NCI-H2171 treated with DMSO at 0.1 percent for 48 hours (cell line): ENCODE data around the gene GLOD5.

Experiments used
- DNase-seq: peaks from one replicate; lab custom pipeline; 2025; lab: John Stamatoyannopoulos, UW

The GLOD5 gene

DNA sequence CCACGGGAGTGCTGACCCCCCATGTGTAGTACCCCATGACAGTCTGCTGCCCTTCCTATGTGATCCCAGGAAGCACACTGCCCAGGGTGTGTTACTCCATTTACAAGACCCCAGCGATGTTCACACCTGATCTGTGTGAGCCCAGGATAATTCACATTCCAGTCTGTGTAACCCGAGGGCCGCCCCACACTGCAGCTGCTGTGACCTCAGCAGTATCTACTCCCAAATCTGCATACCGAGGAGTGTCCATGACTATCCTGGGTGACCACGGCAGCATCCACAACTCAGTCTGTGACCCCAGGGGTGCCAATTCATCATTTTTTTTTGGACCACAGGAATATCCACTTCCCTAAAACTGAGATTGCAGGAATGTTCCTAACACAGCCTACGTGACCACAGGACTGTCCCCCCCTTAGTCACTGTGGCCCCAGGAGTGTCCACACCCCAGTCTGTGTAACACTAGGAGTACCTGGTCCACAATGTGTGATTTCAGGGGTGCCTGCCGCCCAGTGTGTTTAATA lies 7.8 kb upstream of the GLOD5 start:
- DNase-seq: no peak

DNA sequence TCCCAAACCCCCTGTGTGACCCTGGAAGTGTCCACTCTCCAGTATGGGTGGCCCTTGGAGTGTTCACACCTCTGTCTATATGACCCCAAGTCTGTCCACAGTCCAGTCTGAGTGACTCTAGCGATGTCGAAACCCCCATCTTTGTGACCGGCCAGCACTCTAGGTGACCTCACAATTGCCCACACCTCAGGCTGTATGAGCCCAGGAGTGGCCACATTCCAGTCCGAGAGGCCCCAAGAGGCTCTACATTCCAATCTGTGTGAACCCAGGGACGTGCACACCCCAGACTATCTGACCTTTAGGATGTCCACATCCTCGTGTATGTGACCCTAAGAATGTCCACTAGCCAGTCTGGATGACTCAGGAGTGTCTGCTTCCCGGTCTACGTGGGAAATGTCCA lies 7.3 kb upstream of the GLOD5 start:
- DNase-seq: no peak

DNA sequence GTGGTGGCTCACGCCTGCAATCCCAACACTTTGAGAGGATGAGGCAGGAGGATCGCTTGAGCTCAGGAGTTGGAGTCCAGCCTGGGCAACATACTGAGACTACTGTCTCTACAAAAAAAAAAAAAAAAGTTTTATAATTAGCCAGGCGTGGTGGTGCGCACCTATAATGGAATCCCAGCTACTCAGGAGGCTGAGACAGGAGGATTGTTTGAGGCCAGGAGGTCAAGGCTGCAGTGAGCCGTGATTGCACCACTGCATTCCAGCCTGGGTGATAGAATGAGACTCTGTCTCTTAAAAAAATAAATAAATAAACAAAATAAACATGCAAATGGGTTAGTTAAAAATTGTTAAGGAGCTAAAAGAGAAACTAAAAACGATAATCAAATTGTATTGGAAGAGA lies 7.7 kb downstream of the GLOD5 start:
- no peak for DNase-seq

DNA sequence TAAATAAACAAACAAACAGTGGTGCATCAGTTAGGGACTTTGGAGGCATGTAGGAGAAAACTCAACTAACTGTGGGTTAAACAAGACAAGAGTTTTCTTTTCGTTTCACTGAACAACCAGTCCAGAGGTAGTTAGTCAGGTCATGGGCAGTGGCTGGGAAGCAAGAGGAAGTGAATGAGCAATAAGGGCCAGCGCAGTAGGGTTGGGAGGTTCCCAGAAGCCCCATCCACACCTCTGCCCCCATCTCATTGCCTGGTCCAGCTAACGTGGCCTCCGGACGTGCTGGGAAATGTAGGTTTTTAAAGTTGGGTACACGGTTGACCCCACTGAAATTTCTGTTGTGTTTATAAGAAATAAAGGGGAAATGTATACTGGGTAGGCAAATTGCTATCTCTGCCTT lies 8.7 kb downstream of the GLOD5 start:
- no peak for DNase-seq

DNA sequence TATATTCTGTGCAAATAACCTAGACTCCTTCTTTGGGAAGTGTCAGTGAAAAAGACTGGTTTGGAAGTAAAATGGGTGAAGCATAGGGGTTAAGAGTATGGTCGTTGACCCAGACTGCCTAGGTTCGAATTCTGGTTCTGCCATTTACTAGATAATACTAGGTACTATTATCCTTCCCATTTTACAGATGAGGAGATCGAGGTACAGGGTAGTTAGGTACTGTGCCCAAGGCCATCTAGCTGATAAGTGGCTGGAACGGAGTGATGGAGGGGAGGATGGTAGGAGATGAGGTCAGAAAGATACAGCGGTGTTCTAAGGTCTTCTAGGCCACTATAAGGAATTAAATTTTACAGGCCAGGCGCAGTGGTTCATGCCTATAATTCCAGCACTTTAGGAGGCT lies 11.1 kb downstream of the GLOD5 start:
- no peak for DNase-seq

DNA sequence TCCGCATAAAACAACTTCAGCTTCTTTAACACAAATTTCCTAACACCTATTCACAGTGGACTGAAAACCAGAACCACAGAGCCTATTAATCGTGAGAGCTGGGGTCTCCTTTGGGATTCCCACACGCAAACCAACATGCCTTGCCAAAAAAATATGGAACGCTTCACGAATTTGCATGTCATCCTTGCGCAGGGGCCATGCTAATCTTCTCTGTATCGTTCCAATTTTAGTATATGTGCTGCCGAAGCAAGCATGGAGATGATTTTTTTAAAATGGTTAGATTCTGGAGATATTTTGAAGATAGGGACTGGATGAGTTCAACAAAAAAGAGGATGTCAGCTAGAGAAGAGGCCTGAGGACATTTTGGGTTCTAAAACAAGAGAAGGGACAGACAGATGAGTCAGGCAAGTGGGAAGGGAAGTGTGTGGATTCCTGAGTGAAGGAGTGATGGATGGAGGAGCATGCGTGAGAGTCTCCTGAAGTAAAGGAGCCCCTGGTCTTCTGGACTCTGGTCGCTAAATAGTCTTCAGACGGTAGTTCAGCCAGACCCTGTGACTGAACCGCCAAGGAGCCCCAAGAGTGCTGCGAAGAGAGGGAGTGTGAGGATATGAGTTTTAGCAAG lies 15.4 kb downstream of the GLOD5 start:
- DNase-seq: no peak

DNA sequence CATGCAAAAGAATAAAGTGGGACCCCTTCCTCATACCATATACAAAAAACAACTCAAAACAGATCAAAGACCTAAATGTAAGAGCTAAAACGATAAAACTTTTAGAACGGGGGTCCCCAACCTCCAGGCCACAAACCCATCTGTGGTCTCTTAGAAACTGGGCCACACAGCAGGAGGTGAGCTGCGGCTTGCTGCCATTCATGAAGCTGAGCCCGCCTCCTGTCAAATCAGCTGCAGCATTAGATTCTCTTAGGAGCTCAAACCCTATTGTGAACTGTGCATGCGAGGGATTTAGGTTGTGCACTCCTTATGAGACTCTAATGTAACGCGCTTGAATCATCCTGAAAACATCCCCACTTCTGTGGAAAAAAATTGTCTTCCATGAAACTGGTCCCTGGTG lies 17.9 kb downstream of the GLOD5 start:
- DNase-seq: no peak

DNA sequence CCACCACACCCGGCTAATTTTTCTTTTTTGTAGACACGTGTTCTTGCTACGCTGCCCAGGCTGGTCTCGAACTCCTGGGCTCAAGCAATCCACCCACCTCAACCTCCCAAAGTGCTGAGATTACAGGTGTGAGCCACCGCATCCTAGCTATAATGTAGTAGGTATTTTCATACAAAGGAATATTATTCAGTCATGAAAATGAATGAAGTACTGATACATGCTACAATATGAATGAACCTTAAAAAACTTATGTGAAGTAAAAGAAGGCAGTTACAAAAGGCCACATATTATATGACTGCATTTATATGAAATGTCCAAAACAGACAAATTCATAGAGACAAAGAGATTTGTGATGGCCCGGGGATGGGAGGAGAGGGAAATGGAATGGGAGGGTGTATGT lies 20.2 kb downstream of the GLOD5 start:
- DNase-seq: no peak

DNA sequence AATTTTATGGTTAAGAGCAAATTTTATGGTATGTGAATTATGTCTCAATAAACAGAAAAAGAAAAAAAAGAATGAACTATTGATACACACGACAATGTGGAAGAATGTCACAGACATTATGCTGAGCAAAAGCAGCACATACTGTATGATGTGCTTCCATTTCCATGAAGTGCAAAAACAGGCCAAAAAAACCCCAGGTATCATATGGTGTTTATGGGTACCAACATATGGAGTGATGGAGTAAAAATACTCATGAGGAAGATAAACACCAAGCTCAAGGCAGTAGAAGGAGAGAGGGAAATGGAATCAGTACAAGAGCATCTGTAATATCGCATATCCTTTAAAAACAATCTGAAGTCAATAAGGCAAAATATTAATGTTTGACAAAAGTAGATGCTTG lies 20.7 kb downstream of the GLOD5 start:
- DNase-seq: no peak

DNA sequence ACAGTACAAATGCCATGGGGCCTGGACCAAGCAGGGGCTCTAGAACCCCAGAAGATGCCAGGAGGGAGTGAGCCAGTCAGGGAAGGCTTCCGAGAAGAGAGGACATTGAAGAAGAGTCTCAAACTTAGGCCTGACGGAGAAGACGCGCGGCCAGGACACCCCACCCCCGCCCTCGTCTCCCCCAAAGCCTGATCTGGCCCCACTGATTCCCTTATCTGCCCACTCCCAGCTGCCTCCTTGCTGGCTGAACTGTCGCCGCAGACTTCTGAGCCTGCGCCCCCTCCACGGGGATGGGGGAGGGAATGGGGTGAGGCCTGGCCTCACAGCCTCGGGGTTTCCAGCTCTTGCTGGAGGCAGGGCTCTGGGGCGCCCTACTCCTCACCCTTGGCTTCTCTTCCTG lies 21.2 kb downstream of the GLOD5 start:
- no peak for DNase-seq

DNA sequence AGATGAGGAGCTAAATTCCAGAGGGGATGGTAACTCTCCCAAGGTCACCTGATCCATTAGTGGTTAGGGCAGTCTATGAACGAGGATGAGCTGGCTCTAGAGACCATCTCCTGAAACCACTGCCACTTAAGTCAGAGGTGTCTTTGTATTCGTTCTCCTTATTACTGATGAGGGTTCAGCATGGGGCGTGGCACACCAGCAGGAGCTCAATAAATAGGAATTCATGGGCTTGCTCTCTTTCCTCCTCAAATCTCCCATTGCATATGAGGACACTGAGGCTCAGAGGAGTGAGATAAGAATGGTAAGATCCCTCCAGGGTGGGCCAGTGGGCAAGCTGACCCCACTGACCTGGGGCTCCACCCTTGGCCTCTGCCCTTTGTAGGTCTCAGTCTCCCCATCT lies 23.2 kb downstream of the GLOD5 start:
- DNase-seq: no peak

DNA sequence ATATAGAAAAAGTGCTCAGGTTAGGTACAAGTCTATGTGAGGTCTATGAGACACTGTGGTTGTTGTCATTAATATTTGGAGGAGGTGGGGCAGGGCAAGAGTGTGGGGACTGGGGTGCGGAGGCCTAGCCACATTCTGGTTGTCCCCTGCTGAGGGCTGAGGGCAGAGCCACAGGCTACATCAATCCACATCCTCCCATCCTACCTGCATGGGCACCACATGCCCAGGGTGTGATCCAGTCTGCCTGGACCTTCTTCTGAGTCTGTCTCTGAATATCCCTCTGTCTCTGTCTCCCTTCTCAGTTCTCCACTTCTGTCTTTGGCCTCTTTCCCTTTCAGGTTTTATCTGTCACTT lies 23.6 kb downstream of the GLOD5 start:
- DNase-seq: no peak

DNA sequence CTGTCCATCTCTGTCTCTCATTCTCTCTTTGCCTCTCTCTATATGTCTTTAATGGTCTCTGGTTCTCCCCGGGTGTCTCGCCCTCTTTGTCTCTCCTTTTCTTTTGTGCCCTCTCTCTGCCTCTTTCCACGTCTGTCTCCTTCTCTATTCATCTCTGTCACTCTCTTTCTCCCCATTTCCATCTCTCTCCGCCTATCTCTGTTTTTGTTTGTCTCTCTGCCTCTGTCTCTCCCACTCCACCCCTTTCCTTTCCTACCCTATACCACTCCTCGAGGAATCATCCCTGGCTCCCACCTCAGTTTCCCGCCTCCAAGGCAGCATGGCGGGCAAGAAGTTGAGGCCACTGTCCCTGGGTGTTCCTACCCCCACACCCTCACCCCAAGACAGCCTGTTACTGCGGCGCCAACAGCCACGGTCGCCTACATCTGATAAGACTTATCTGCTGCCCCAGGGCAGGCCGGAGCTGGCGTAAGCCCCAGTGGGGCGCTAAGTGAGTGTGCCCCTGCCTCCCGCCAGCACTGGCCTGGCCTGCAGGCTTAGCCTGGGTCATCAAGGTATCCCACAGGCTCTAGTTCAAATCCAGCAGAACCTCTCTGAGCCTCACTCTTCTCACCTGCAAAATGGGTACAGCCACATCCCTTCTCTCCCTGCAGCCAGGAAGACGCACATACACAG lies 24.1 kb downstream of the GLOD5 start:
- no peak for DNase-seq

DNA sequence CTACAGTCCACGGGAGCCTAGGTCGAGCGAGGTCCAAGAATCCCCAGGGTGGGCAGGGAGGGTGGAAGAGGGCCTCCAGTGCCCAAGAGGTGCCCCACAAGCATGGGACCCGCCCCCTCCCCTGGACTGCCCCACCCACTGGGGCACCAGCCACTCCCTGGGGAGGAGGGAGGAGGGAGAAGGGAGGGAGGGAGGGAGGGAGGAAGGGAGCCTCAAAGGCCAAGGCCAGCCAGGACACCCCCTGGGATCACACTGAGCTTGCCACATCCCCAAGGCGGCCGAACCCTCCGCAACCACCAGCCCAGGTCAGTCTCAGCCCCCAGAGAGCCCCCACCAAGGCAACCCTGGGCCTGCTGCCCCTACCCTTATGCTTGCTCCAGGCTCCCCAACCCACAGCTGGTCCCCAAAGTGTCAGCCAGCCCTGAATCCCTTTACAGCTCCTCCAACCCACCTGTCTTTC lies 24.8 kb downstream of the GLOD5 start, which contains the start of gene GATA1:
Gene GATA1 (plus strand): TSS at position 250 of the 460 bp plus-strand sequence. CDS start 4,520 bp downstream, outside the sequence.
- DNase-seq: no peak

DNA sequence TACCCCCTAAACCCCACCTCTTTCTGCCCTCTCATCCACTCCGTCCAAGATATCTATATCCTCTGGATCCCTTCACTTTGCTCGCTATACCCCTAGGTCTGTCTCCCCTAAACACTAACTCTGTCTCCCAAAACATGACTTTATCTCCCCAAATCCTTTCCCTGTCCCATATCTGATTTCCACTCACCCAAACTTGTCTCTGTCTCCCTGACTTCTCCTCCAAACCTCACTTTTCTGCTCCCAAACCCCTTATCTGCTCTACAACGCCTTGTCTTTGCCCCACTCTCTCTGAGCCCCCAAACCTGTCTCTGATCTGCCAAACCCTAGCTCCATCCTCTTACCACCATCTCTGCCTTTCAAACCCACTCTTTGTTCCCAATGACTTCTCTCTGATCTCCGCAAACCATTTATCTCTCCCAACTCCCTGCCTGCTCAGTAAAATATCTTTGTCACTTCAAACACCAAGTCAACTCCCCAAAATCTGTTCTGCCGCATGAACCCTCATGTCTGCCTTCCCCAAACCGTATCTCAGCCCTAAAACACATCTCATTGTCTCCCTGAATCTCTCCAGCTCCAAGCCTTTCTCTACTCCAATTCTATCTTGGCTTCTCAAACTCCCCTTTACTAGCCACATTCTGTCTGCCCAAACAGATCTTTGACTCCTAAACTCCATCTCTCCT lies 25.4 kb downstream of the GLOD5 start:
- no peak for DNase-seq

DNA sequence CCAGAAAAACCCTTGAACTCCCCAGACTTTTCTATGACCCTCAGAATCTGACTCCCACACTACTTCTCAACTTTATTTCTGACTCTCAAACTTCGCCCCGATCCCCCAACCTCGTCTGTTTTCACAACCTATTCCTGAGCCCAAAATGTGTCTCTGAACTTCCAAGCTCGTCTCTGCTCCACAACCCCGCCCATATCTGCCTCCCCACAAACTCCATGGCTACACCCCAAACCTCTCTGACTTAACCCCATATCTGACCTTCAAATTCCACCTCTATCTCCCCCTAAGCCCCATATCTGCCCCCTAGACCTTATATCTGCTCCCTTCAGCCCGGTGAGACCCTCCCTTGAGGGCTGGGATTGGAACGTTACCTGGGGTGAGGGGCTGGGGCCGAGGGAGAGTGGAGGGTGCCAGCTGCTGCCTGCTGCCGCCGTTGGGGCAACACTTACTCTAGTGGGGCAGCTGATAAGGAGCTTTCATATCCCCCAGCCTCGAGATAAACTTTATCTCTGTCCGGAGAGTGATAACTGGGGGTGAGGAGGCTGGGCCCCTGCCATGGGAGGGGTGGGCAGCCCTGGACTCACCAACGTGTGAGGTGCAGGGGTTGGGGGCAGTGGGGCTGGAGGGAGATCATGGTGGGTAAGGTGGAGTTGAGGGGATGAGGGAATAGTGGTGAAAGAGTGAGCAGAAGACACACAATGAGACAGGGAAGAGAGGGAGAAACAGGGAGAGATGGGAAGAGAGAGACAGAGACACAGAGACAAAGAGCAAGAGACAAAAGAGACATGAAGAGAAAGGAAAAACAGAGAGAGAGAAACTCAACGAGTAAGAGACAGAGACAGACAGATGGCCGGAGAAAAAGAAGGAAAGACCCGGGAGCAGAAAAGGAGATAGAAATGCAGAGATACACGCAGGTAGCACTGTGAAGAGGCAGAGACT lies 26.2 kb downstream of the GLOD5 start:
- DNase-seq: no peak

DNA sequence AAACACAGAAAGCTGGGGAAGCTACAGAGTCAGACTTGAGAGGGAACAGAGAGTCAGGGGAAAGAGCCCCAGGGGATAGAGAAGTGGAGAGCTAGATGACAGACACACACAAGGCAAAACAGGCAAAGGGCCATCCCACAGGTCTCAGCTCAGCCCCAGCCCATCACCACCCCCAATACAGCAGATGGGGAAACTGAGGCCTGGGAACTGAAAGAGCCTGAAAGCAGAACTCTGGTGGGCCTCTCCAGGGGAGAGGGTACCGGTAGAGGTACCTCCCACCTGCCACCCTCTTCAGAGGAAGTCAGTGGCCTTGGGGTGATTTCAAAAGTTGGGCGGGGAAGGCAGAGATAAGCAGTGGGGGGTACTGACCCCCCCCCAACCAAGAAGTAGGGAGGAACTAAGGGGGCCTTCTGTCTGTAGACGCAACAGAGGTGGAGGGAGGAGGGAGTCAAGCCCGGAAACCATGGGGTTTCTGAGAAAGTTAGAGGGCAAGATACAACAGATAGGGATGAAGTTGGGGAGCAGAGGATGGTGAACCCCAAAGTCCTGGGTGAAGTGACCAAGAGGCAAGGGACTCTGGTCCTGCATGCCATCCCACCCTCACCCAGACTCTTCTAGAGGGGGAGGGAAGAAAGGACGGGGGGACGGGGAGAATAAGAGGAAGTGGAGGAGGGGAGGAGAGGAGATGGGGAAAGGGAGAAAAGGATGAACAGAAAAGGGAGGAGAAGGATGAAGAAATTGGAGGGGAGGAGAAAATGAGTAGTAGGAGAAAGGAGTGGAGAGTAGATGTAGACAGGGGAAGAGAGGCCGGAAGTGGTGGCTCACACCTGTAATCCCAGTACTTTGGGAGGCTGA lies 28.0 kb downstream of the GLOD5 start:
- no peak for DNase-seq

DNA sequence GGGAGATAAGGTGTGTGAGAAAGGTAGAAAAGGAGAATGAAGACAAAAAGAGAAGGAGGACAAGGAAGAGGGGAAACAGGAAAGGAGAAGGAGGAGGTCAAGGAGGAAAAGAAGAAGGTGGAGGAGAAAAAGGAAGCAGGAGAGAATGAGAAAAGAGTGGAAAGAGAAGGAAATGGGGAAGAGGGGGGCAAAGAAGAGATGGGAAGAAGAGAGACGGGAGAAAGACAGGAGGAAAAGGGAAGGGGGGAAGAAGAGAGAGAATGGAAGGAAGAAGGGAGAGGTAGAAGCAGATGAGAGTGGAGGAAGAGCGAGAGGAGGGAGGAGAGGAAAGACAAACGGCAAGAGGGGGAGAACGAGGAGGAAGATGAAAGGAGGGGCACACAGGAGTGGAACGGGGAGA lies 28.9 kb downstream of the GLOD5 start:
- DNase-seq: no peak

DNA sequence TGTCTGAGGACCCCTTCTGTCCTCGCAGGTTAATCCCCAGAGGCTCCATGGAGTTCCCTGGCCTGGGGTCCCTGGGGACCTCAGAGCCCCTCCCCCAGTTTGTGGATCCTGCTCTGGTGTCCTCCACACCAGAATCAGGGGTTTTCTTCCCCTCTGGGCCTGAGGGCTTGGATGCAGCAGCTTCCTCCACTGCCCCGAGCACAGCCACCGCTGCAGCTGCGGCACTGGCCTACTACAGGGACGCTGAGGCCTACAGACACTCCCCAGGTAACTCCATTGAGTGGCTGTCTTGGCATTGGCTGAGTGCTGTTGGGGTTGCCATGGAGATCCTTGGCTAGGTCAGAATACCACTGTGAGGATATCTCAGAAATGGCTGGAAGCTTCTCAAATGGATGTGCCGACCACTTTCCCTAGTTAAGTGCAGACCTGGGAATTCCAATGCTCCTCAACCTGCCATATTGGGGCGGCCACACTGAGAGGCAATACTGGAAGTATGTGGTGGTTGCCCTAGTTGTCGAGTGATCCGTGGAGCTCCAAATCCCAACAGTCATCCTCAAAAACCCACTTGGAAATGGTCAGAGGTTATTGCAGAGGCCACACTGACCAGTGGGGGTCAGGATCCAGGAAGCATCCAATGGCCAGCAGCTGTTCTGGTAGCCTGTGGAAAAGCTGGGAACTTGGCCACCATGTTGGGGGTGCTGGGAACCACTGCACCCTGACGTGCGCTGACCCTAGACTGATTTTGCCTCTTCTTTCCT lies 29.7 kb downstream of the GLOD5 start:
- no peak for DNase-seq

DNA sequence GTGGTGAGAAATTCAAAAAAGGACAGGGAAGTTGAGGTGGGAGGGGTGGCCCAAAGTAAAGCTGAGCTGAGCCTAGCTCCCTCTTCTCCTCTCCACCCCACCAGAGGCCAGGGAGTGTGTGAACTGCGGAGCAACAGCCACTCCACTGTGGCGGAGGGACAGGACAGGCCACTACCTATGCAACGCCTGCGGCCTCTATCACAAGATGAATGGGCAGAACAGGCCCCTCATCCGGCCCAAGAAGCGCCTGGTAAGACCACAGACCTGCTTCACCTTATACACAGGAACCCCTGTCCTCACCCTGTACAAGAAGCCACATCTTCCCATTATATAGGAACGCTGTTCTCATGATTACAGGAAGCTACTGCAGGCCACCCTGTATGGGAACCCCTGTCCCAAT lies 30.7 kb downstream of the GLOD5 start:
- DNase-seq: no peak
